ENCODE measurements around the gene MARK1. TPM values are rescaled to one million over a fixed set of nuclear protein-coding genes. Genes with fewer than 3 reads are reported as not detected.
A peak's percentile ranks its signal among the peaks of the same experiment; 100 is the strongest.

The MARK1 gene
- total and polyA plus RNA-seq, 2 of the 13 experiments (the other 11 are each of a cell fraction or from before 2014, with no cell fraction given) = not detected

- TF ChIP-seq DZIP1 (CRISPR knock-in tag; IDR thresholded peaks at IDR 0.05) (no peak), ZBTB3 (CRISPR knock-in tag; IDR thresholded peaks at IDR 0.05; ENCODE audit: borderline replicate concordance, low read depth) (no peak), PITX1 (CRISPR knock-in tag; IDR thresholded peaks at IDR 0.05) (peak; percentile 44; the same call in 1 of the 2 replicates), ZNF552 (CRISPR knock-in tag; IDR thresholded peaks at IDR 0.05; ENCODE audit: borderline replicate concordance) (no peak), ZNF556 (CRISPR knock-in tag; IDR thresholded peaks at IDR 0.05; ENCODE audit: borderline replicate concordance) (peak; percentile 94), MBNL3 (CRISPR knock-in tag; conservative IDR thresholded peaks at IDR 0.05) (no peak), ZNF234 (CRISPR knock-in tag; conservative IDR thresholded peaks at IDR 0.05) (no peak; the same call in 1 of the 2 replicates), SOX6 (IDR thresholded peaks at IDR 0.05) (no peak), SOX6 (CRISPR knock-in tag; IDR thresholded peaks at IDR 0.05) (peak; percentile 64), ZNF292 (CRISPR knock-in tag; IDR thresholded peaks at IDR 0.05; ENCODE audit: borderline replicate concordance, low read depth) (no peak), HOXD1 (CRISPR knock-in tag; IDR thresholded peaks at IDR 0.05) (peak; percentile 58; the same call in 1 of the 2 replicates), NFKB2 (CRISPR knock-in tag; IDR thresholded peaks at IDR 0.05; ENCODE audit: borderline replicate concordance) (peak; percentile 82; the same call in 1 of the 2 replicates), KDM6A (CRISPR knock-in tag; IDR thresholded peaks at IDR 0.05; ENCODE audit: low read depth) (no peak), ZNF143 (CRISPR knock-in tag; IDR thresholded peaks at IDR 0.05) (no peak), BRCA1 (CRISPR knock-in tag; IDR thresholded peaks at IDR 0.05) (no peak), TMF1 (CRISPR knock-in tag; IDR thresholded peaks at IDR 0.05; ENCODE audit: low read depth) (no peak), SNAPC4 (CRISPR knock-in tag; IDR thresholded peaks at IDR 0.05) (no peak), ZNF225 (CRISPR knock-in tag; IDR thresholded peaks at IDR 0.05) (peak; percentile 55; the same call in 1 of the 2 replicates)
- TF ChIP-seq, protein P1, sequence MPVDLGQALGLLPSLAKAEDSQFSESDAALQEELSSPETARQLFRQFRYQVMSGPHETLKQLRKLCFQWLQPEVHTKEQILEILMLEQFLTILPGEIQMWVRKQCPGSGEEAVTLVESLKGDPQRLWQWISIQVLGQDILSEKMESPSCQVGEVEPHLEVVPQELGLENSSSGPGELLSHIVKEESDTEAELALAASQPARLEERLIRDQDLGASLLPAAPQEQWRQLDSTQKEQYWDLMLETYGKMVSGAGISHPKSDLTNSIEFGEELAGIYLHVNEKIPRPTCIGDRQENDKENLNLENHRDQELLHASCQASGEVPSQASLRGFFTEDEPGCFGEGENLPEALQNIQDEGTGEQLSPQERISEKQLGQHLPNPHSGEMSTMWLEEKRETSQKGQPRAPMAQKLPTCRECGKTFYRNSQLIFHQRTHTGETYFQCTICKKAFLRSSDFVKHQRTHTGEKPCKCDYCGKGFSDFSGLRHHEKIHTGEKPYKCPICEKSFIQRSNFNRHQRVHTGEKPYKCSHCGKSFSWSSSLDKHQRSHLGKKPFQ (CRISPR knock-in tag; IDR thresholded peaks at IDR 0.05; ENCODE audit: insufficient replicate concordance) = no peak
- TF ChIP-seq, protein P2, sequence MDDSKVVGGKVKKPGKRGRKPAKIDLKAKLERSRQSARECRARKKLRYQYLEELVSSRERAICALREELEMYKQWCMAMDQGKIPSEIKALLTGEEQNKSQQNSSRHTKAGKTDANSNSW (CRISPR knock-in tag; IDR thresholded peaks at IDR 0.05; ENCODE audit: borderline replicate concordance) = no peak; the same call in 1 of the 2 replicates
Observed at GRCh38 chr1:220690140-220691052, 162.5 kb downstream of the MARK1 start, which contains the start of gene C1orf115 (continued).
